ENCODE data around the gene CD22. TPM values are rescaled to one million over a fixed set of nuclear protein-coding genes. Genes with fewer than 3 reads are reported as not detected.
A peak's percentile ranks its signal among the peaks of the same experiment; 100 is the strongest.

CD22 gene
- total RNA-seq, 4 donors from 2014 or later: 7.2 to 22.8 (median 13.4) TPM

GRCh38 chr19:35292421-35293362 is 36.3 kb upstream of the CD22 start:
- no peak for DNase-seq (ENCODE audit: low spot score in 2 of 2)

DNA sequence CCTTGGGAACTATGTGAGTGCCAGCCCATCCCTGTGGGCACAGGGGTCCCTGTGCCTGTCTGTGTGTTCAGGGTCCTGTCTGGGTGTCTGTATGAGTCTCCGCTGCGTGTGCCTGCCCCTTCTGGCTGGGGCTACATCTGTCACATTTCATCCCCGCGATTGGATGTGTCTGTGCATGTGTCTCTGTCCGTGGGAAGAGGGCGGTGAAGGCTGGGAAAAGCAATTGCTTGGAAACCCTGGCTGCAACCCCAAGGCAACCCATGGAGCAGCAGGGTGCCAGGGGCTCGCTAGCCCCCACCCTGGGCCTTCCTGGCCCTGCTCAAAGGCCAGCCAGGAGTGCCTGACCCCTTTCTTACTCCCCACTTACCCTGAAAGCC is 35.6 kb upstream of the CD22 start:
- Histone ChIP-seq H3K27ac (peak overlapping the region in 2 of 4 donors; percentile 53 to 81), H3K4me3 (peak overlapping the region in 2 of 4 donors; percentile 25 to 46), H3K36me3 (no peaks in the 10 kb centered on the region), H3K9me3 (no peaks in the 10 kb centered on the region), H3K27me3 (peaks cover 0 to 55% of the 10 kb centered on the region in 2 donors), H3K4me1 (peaks cover 0 to 28% (median 3%) of the 10 kb centered on the region in 4 donors)
- no peak for TF ChIP-seq CTCF (IDR thresholded peaks at IDR 0.05)
- no peak for TF ChIP-seq EP300 (IDR thresholded peaks at IDR 0.05)
- TF ChIP-seq POLR2A (IDR thresholded peaks at IDR 0.05): no peak
- DNase-seq (ENCODE audit: low spot score in 2 of 2): no peak
- 12 to 17% methylated on average over 5 to 7 of the region's 7 CpGs for WGBS, 2 donors

More at GRCh38 chr19:35292421-35293362, 36.3 kb upstream of the CD22 start:
- Histone ChIP-seq H3K27me3 (peaks cover 0 to 49% of the 10 kb centered on the region in 2 donors), H3K9me3 (no peaks in the 10 kb centered on the region), H3K4me3 (peak overlapping the region in 2 of 4 donors; percentile 25 to 46), H3K36me3 (no peaks in the 10 kb centered on the region), H3K27ac (peak overlapping the region in 3 of 4 donors; percentile 41 to 81 (median 53)), H3K4me1 (peaks cover 0 to 28% (median 3%) of the 10 kb centered on the region in 4 donors)
- whole genome bisulfite sequencing, 2 donors: 36 to 56% methylated on average over 15 to 23 of the region's 23 CpGs
- no peak for TF ChIP-seq POLR2A (IDR thresholded peaks at IDR 0.05)
- TF ChIP-seq CTCF (IDR thresholded peaks at IDR 0.05): no peak
- no peak for TF ChIP-seq EP300 (IDR thresholded peaks at IDR 0.05)

GRCh38 chr19:35293808-35294207 is 35.2 kb upstream of the CD22 start:
- H3K27me3 ChIP-seq: peaks cover 0 to 57% of the 10 kb centered on the region in 2 donors
- no peaks in the 10 kb centered on the region for H3K36me3 ChIP-seq
- WGBS, 2 donors: 29 to 30% methylated on average over 10 to 17 of the region's 17 CpGs
- peak overlapping the region in 2 of 4 donors; percentile 53 to 81 for H3K27ac ChIP-seq
- no peak for TF ChIP-seq POLR2A (IDR thresholded peaks at IDR 0.05)
- H3K4me3 ChIP-seq: peak overlapping the region in 1 of 4 donors; percentile 46
- DNase-seq (ENCODE audit: low spot score in 2 of 2): no peak
- H3K4me1 ChIP-seq: peaks cover 0 to 28% (median 3%) of the 10 kb centered on the region in 4 donors
- no peaks in the 10 kb centered on the region for H3K9me3 ChIP-seq

DNA sequence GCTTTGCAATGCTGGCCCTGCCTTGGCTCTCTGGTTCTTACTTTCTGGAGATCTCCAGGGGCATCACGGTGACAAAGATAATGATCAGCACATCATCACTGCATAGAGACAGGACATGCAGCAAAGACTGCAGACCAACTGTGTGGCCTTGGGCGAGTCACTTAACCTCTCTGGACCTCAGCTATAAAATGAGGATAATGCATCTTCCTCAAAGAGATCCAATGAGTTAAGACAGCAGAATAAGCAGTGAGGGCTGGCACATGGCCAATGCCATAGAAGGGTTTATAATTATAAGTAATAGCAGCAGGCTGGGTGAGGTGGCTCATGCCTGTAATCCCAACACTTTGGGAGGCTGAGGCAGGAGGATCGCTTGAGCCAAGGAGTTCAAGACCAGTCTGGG is 34.7 kb upstream of the CD22 start:
- Histone ChIP-seq H3K27me3 (peaks cover 0 to 62% of the 10 kb centered on the region in 2 donors), H3K36me3 (no peaks in the 10 kb centered on the region), H3K4me3 (no peak overlapping the region), H3K4me1 (peaks cover 0 to 28% (median 3%) of the 10 kb centered on the region in 4 donors), H3K27ac (peak overlapping the region in 1 of 4 donors; percentile 81), H3K9me3 (no peaks in the 10 kb centered on the region)
- WGBS, 2 donors: 61 to 63% methylated on average over 3 of the region's 3 CpGs
- no peak for DNase-seq (ENCODE audit: low spot score in 2 of 2)
- TF ChIP-seq CTCF (IDR thresholded peaks at IDR 0.05) (no peak), EP300 (IDR thresholded peaks at IDR 0.05) (no peak), POLR2A (IDR thresholded peaks at IDR 0.05) (no peak)

- Histone ChIP-seq H3K4me3 (no peak overlapping the region), H3K36me3 (no peaks in the 10 kb centered on the region), H3K27ac (peak overlapping the region in 2 of 4 donors; percentile 45 to 81), H3K4me1 (peaks cover 0 to 32% (median 3%) of the 10 kb centered on the region in 4 donors), H3K9me3 (no peaks in the 10 kb centered on the region), H3K27me3 (peaks cover 0 to 66% of the 10 kb centered on the region in 2 donors)
- WGBS, 2 donors: 34 to 50% methylated on average over 18 to 25 of the region's 25 CpGs
- DNase-seq (ENCODE audit: low spot score in 2 of 2): no peak
- TF ChIP-seq POLR2A (IDR thresholded peaks at IDR 0.05) (no peak), CTCF (IDR thresholded peaks at IDR 0.05) (no peak), EP300 (IDR thresholded peaks at IDR 0.05) (no peak)
These were observed 33.9 kb upstream of the CD22 start for GRCh38 chr19:35294859-35295791.

Measured in tibial nerve (tissue), 4 donors.